ENCODE results near the gene ACSL4. TPM values are rescaled to one million over a fixed set of nuclear protein-coding genes. Genes with fewer than 3 reads are reported as not detected.

The ACSL4 gene
- total RNA-seq, 1 donor from 2014 or later, result 28.7 TPM

Other genes starting within 250 kb of the ACSL4 start
- gene NXT2, start 196.4 kb downstream of the ACSL4 start, total RNA-seq, result 8.5 TPM
- not detected for gene KCNE5, start 108.1 kb downstream of the ACSL4 start, total RNA-seq

Measured in esophagus mucosa (tissue), 1 donor.